ENCODE data around the gene E2F2. TPM values are rescaled to one million over a fixed set of nuclear protein-coding genes. Genes with fewer than 3 reads are reported as not detected.

E2F2 gene
- total RNA-seq, 1 experiment from 2014 or later, result 5.1 TPM

DNA sequence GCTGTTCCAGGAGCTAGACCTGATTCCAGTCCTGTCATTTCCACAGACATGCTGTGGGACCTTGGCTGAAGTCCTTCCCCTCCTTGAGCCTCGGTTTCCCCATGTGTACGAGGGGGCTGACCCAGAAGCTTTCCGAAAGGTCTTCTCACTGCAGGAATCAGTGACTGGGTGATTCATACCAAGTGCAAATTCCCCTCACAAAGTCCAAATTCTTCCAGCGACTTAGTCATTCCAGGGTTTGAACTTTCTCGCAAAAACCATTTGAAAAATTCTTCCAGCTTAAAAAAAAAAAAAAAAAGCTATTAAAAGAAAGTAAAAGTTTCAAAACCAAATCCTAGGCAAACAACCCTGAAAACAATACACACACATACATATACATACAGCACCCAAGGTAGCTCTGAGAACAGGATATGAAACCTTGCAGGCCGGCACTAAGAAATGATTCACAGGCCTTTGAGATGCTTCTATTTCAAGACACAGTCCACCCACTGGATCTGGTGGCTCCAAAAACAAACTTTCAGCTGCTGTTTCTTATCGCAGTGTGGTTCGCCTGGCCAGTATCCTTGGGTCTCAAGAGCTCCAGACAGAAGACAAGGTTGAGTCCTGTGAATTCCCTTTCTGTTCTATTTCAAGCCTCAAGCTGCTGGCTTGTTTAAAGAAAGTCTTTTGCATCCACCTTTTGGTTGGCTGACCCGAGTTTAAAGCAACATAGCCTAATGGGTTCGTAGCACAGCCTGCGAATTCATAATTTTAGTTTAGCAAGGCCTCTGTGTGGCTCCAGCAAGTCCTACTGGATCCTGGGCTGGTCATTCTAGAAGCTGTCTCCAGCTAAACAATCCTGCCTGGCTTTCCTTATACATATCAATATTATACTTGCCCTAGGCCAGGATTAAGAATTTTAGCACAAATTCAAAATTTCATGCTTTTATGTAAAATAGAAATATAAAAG lies 46.3 kb upstream of the E2F2 start:
- H3K18ac ChIP-seq (ENCODE audit: insufficient read length, low read depth, low read length), result no peak overlapping the region
- H2AFZ ChIP-seq (ENCODE audit: low read length), result no peak overlapping the region
- Mint-ChIP-seq H3K27me3 (ENCODE audit: low read depth) (peaks cover 5% of the 10 kb centered on the region), H3K4me3 (no peak overlapping the region), H3K9me3 (peaks cover 3 to 6% of the 10 kb centered on the region in 2 experiments; a peak in 4 of 5 replicates), H3K36me3 (ENCODE audit: insufficient read depth in 1 of 3, low read depth in 3 of 3) (peaks cover 0 to 7% (median 2%) of the 10 kb centered on the region in 3 experiments; a peak in 4 of 7 replicates), H3K27ac (no peak overlapping the region; a peak in 1 of 7 replicates), H3K4me1 (peaks cover 28 to 33% of the 10 kb centered on the region in 2 experiments)
- no peaks in the 10 kb centered on the region for H3K23me2 ChIP-seq (ENCODE audit: insufficient read length, low read depth, low read length, poor library complexity, severe bottlenecking)
- H4K20me1 ChIP-seq (ENCODE audit: control insufficient read depth, insufficient read depth, insufficient read length), result no peaks in the 10 kb centered on the region
- no peak overlapping the region for H2BK12ac ChIP-seq (ENCODE audit: insufficient read length, low read depth, low read length)
- H3K23ac ChIP-seq (ENCODE audit: insufficient read length, low read depth, low read length), result no peak overlapping the region
- no peak overlapping the region for H4K91ac ChIP-seq (ENCODE audit: insufficient read length, low read depth, low read length)
- H3K4me2 ChIP-seq (ENCODE audit: insufficient read depth, insufficient read length, low read length), result no peak overlapping the region
- no peak overlapping the region for H3K4ac ChIP-seq (ENCODE audit: low read depth, low read length)
- no peak overlapping the region for H2BK120ac ChIP-seq (ENCODE audit: low read depth, low read length, poor library complexity, severe bottlenecking)
- H4K5ac ChIP-seq (ENCODE audit: insufficient read length, low read depth, low read length), result no peak overlapping the region
- H4K8ac ChIP-seq (replicated peaks; ENCODE audit: insufficient read length, low read depth, low read length), result no peak overlapping the region
- H3K27ac ChIP-seq (ENCODE audit: insufficient read length, low read depth, low read length), result no peak overlapping the region
- H2BK15ac ChIP-seq (ENCODE audit: low read depth, low read length), result no peak overlapping the region
- H3K4me1 ChIP-seq (ENCODE audit: insufficient read depth, low read length), result peaks cover 5% of the 10 kb centered on the region; the same call in 1 of the 2 replicates
- no peak overlapping the region for H2BK20ac ChIP-seq (ENCODE audit: low read depth, low read length, poor library complexity, severe bottlenecking)
- no peak overlapping the region for H3K9ac ChIP-seq (ENCODE audit: extremely low read depth, insufficient read length, low read length)
- no peaks in the 10 kb centered on the region for H3K79me2 ChIP-seq (ENCODE audit: insufficient read depth, low read length)
- H3K79me1 ChIP-seq (ENCODE audit: insufficient read depth, low read depth, low read length, poor library complexity, severe bottlenecking), result no peaks in the 10 kb centered on the region
- H3K27me3 ChIP-seq (ENCODE audit: insufficient read depth, low read length), result no peaks in the 10 kb centered on the region
- TF ChIP-seq, protein P1, sequence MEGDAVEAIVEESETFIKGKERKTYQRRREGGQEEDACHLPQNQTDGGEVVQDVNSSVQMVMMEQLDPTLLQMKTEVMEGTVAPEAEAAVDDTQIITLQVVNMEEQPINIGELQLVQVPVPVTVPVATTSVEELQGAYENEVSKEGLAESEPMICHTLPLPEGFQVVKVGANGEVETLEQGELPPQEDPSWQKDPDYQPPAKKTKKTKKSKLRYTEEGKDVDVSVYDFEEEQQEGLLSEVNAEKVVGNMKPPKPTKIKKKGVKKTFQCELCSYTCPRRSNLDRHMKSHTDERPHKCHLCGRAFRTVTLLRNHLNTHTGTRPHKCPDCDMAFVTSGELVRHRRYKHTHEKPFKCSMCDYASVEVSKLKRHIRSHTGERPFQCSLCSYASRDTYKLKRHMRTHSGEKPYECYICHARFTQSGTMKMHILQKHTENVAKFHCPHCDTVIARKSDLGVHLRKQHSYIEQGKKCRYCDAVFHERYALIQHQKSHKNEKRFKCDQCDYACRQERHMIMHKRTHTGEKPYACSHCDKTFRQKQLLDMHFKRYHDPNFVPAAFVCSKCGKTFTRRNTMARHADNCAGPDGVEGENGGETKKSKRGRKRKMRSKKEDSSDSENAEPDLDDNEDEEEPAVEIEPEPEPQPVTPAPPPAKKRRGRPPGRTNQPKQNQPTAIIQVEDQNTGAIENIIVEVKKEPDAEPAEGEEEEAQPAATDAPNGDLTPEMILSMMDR (conservative IDR thresholded peaks at IDR 0.05), result no peak
- H2BK5ac ChIP-seq (ENCODE audit: insufficient read length, low read length), result no peak overlapping the region
- no peak overlapping the region for H3K14ac ChIP-seq (ENCODE audit: insufficient read depth, low read length)
- H2AK5ac ChIP-seq (ENCODE audit: insufficient read length, low read length), result no peak overlapping the region
- H3K9me3 ChIP-seq (ENCODE audit: control insufficient read depth, low read depth, low read length), result no peaks in the 10 kb centered on the region
- H3T11ph ChIP-seq (ENCODE audit: low read length), result no peak overlapping the region
- WGBS (ENCODE audit: extremely low coverage, insufficient read length, low lambda C conversion rate), result no CpG with 5 or more reads among the region's 11 CpGs
- DNase-seq, result no peak
- no peak overlapping the region for H3K56ac ChIP-seq (ENCODE audit: insufficient read length, low read depth, low read length)
